ENCODE results near the gene COL4A1.

Gene COL4A1

DNA sequence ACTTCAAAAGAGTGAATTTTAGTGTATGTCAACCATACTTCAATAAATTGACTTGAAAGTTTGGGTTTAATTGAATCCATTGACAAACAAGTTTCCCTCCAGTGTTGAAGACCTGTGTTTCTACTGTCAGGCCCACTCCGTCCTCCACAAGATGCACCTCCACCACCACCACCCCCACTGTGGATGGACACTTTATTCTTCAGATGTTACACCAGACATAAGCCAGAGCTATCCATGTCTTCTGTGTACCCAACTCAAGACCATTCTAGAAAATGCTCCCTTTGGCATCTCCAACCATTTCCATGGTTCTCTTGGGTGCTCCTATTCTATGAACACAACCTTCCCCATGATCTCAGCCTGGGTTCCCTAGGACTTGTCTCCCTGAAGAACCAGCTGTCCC lies 207.0 kb downstream of the COL4A1 start:
- no peak for DNase-seq

Measured in OCI-M1 (cell line).